Colonic mucosa (tissue), 4 donors: ENCODE data around the gene PCSK5. TPM values are rescaled to one million over a fixed set of nuclear protein-coding genes. Genes with fewer than 3 reads are reported as not detected.

ENCODE experiments used
- DNase-seq: peaks from one replicate; pipeline ENCODE4 v3.0.0-alpha.2; 2020
- H3K27ac ChIP-seq: fragments of 200-600 bp; one replicate; pipeline ENCODE4 v1.8.0; 2021
- H3K27me3 ChIP-seq: fragments of 200-600 bp; one replicate; pipeline ENCODE4 v1.8.0; 2021
- H3K36me3 ChIP-seq: fragments of 200-600 bp; one replicate; pipeline ENCODE4 v1.8.0; 2021
- H3K4me1 ChIP-seq: fragments of 200-600 bp; one replicate; pipeline ENCODE4 v1.8.0; 2021; ENCODE audit warnings: mild to moderate bottlenecking
- H3K4me3 ChIP-seq: fragments of 200-600 bp; one replicate; pipeline ENCODE4 v1.8.0; 2021
- H3K9ac ChIP-seq, 2 donors: one replicate each; pipeline ENCODE4 v1.7.0; 2013; ENCODE audit warnings: control low read depth in 2 of 2, low read depth in 2 of 2, low read length in 2 of 2
- H3K9me3 ChIP-seq: fragments of 200-600 bp; one replicate; pipeline ENCODE4 v1.8.0; 2021
- CTCF ChIP-seq: fragments of 200-600 bp; IDR thresholded peaks from one replicate; pipeline ENCODE4 v1.8.0; 2022; ENCODE audit warnings: antibody characterized with exemption, mild to moderate bottlenecking
- intact Hi-C: fragments of 100-400 bp; cut with DNase I; formaldehyde crosslinking; loops from one replicate; pipeline ENCODE4 v1.14.1; 2022
- total RNA-seq, 2 donors: library from RNA; stranded (reverse); fragmentation: NEBNext Ultra II Directional in 1 of 2; extraction: Animal tissue kit (Norgen Biotek cat#: 25700) in 1 of 2; gene quantifications; one replicate each; pipeline ENCODE4 v1.2.1, GENCODE V29; 2021
- donor health status: healthy.
- donor health status: DM: no; HTN: no; CAD: no.
- donor health status: DM: no; HTN: no; CAD: no.

The PCSK5 gene
- total RNA-seq, 2 donors from 2014 or later = 36.7 to 55.3 TPM

- TF ChIP-seq CTCF = no peak
- peak overlapping the region in 1 of 2 donors; percentile 52 for H3K9ac ChIP-seq
- intact Hi-C loops = no loop called here
- peak; percentile 61 for DNase-seq
- H3K36me3 ChIP-seq = no peaks in the 10 kb centered on the region
- peak overlapping the region; percentile 61 for H3K27ac ChIP-seq
- no peaks in the 10 kb centered on the region for H3K9me3 ChIP-seq
- no peaks in the 10 kb centered on the region for H3K27me3 ChIP-seq
- H3K4me3 ChIP-seq = no peak overlapping the region
- peaks cover 9% of the 10 kb centered on the region for H3K4me1 ChIP-seq
Measured at GRCh38 chr9:75950998-75951397, 60.5 kb downstream of the PCSK5 start.

- H3K9ac ChIP-seq = peak overlapping the region in 1 of 2 donors; percentile 36
- H3K27me3 ChIP-seq = no peaks in the 10 kb centered on the region
- no peak overlapping the region for H3K4me3 ChIP-seq
- no peaks in the 10 kb centered on the region for H3K9me3 ChIP-seq
- H3K27ac ChIP-seq = peak overlapping the region; percentile 61
- peaks cover 9% of the 10 kb centered on the region for H3K4me1 ChIP-seq
- intact Hi-C loops = no loop called here
- peak; percentile 25 for DNase-seq
- no peak for TF ChIP-seq CTCF
- no peaks in the 10 kb centered on the region for H3K36me3 ChIP-seq
Measured at GRCh38 chr9:75953218-75953617, 62.7 kb downstream of the PCSK5 start.

GRCh38 chr9:75956161-75956560, 65.7 kb downstream of the PCSK5 start:
- DNase-seq = no peak
- Histone ChIP-seq H3K27ac (no peak overlapping the region), H3K9me3 (no peaks in the 10 kb centered on the region), H3K27me3 (no peaks in the 10 kb centered on the region), H3K9ac (no peak overlapping the region), H3K36me3 (no peaks in the 10 kb centered on the region), H3K4me1 (peaks cover 9% of the 10 kb centered on the region), H3K4me3 (no peak overlapping the region)
- intact Hi-C loops = no loop called here
- TF ChIP-seq CTCF = no peak

- H3K9ac ChIP-seq = no peak overlapping the region
- peaks cover 7% of the 10 kb centered on the region for H3K4me1 ChIP-seq
- intact Hi-C loops = no loop called here
- TF ChIP-seq CTCF = no peak
- DNase-seq = no peak
- H3K27me3 ChIP-seq = no peaks in the 10 kb centered on the region
- no peak overlapping the region for H3K27ac ChIP-seq
- H3K9me3 ChIP-seq = no peaks in the 10 kb centered on the region
- no peaks in the 10 kb centered on the region for H3K36me3 ChIP-seq
- no peak overlapping the region for H3K4me3 ChIP-seq
Measured at GRCh38 chr9:75957116-75957515, 66.6 kb downstream of the PCSK5 start.

- Histone ChIP-seq H3K27ac (no peak overlapping the region), H3K9ac (peak overlapping the region in 1 of 2 donors; percentile 9), H3K4me3 (no peak overlapping the region), H3K27me3 (no peaks in the 10 kb centered on the region), H3K4me1 (peaks cover 7% of the 10 kb centered on the region), H3K9me3 (no peaks in the 10 kb centered on the region), H3K36me3 (no peaks in the 10 kb centered on the region)
- no peak for TF ChIP-seq CTCF
- intact Hi-C loops = no loop called here
- DNase-seq = no peak
Measured at GRCh38 chr9:75958226-75958625, 67.8 kb downstream of the PCSK5 start.
